Activated CD8-positive, alpha-beta memory T cell treated with anti-CD3 and anti-CD28 coated beads for 48 hours (primary cell): ENCODE data around the gene EIF2B5.

Source experiments
- DNase-seq, 3 experiments: peaks; one replicate each; pipeline ENCODE4 v3.0.0-alpha.2; 2020; ENCODE audit warnings: low read depth in 2 of 3, low spot score in 2 of 3

Gene EIF2B5

DNA sequence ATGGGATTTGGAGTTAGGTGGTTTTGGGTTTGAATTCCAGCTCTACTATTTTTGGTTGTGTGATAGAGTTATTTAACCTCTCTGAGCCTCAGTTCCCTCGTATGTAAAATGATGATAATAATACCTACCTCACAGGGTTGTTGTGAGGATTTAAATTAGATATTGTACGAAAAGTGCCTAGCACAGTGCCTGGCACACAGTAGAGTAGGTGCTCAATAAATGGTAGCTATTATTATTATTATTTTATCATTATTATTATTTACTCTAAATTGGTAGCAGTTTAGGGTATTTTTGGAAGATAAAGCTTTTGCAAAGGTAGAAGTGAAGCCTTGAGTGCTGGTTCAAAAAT, 38.2 kb downstream of the EIF2B5 start:
- DNase-seq, result no peak

DNA sequence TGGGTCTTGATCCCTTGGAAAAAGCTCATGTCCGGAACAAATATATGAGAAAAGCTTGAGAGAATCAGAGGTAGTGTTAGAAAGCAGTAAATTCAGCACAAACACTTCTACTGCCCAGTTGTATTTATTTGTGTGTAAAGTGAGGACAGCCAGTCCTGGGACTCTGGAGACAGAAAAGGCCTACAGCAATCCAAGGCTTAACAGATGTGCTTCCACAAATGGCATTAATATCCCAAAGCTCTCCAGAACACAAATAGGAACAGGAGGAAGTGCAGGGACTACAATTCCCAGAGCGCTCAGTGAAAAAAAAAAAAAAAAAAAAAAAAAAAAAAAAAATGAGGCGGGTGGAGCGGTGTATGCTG, 39.1 kb downstream of the EIF2B5 start:
- no peak for DNase-seq

DNA sequence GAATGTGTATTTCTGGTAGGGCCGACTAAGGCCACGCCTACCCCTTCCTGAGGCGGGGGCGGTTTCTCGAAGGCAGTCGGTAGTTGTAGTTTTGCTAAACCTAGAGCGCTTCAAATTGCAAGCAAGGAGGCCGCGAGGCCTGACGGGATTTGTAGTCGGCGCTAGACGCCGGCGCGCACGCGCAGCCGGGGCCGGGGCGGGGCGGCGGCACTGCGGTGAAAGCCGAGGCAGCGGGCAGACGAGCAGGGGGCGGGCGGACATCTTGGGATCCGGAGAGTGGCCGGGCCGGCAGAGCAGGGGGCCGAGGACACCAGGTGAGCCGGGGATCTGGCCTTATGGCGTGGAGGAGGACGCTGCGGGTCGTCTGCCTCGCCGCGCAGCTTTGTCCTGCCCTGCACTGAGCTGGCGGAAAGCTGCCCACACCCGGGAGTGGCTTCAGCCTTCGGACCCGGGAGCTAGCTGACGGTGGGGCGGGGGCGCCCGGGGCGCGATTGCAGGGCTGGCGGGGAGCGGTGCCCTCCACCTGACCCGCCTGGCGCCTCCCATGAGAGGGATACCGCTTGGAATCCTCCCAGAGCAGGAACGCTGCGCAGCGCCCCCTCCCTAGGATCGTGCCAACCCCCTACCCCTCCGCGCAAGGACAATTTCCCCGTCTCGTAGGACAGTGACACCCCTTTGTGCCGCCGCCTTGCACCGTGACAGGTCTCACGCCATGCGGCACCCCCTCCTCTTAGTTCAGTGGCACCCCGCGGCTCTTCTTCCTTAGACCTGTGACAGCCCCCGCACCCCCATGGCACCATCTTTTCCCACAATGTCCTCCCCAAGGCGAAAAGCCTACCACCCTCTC, 39.7 kb downstream of the EIF2B5 start, which contains the start of gene AP2M1:
AP2M1 (plus strand) TSS at position 210 of the 847 bp plus-strand sequence. CDS start 2,139 bp downstream, outside the sequence.
- peak; percentile 84 to 97 (median 88) for DNase-seq

DNA sequence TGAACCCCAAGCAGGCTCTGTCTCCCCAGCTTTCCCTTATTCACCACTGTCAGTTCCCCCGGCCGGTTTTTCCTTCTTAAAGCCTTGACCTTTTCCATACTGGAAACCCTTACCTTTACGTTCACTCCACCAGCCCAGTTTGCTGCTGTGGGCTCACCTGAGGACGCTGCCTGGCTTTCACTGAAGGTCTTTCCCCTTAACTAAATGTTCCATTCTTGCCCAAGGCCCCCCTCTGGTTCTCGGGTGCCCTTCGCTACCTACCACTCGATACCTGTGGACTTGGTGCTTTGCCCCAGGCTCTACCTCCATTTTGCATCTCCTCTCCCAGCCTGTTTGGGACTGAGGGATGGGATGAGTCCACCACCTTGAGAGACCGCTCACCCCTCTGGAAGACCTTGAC, 40.3 kb downstream of the EIF2B5 start:
- no peak for DNase-seq

GRCh38 chr3:184175981-184176376, 40.8 kb downstream of the EIF2B5 start:
- DNase-seq, result no peak

GRCh38 chr3:184176377-184177330, 41.5 kb downstream of the EIF2B5 start:
- no peak for DNase-seq

- no peak for DNase-seq
These were observed 42.2 kb downstream of the EIF2B5 start for GRCh38 chr3:184177331-184177731.

DNA sequence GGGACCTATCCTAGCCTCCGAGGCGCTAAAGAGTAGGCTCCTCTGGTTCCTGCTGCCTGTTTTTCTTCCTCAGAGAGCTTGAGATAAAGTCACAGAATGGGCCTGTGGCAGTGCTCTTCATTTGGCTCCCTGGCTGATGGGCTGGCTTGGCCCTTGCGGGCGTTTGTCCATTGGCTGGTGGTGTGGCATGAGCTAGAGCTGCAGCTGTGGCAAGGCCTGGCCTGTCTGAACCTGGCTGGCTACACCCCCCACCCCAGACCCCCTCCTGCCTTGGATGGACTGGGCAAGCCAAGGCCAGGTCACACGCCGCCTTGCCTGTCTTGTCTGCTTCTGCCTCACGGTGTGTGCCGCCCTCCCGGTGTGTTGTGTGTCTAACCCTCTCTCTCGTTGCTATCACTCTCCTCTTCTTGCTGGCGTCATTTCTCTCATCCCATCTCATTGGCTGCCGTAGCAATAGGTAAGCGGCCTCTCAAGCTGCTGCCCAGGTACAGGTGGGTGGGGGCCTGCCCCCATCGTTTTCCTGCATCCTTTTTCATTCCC, 42.7 kb downstream of the EIF2B5 start:
- no peak for DNase-seq

DNA sequence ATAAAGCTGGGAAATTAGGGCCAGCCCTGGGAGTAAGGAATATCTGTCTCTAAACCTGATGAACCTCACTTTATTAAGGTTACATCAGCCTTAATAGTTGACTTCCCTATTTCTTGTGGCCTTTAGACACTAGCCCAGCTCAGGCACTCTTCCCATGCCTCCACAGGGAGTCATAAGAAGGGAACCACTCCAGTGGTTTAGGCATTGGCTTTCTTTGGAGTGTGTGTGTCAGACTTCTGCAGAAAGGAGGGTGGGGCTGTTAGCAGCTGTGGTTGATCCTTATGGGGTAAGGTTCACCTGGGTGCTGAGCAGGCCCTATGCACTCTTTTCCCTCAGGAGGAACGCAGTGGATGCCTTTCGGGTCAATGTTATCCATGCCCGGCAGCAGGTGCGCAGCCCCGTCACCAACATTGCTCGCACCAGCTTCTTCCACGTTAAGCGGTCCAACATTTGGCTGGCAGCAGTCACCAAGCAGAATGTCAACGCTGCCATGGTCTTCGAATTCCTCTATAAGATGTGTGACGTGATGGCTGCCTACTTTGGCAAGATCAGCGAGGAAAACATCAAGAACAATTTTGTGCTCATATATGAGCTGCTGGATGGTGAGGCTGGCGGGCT, 43.5 kb downstream of the EIF2B5 start:
- DNase-seq, result no peak

- DNase-seq, result no peak
These were observed 45.0 kb downstream of the EIF2B5 start for GRCh38 chr3:184180165-184180564.

- DNase-seq, result no peak
These were observed 46.4 kb downstream of the EIF2B5 start for GRCh38 chr3:184181596-184181995.

DNA sequence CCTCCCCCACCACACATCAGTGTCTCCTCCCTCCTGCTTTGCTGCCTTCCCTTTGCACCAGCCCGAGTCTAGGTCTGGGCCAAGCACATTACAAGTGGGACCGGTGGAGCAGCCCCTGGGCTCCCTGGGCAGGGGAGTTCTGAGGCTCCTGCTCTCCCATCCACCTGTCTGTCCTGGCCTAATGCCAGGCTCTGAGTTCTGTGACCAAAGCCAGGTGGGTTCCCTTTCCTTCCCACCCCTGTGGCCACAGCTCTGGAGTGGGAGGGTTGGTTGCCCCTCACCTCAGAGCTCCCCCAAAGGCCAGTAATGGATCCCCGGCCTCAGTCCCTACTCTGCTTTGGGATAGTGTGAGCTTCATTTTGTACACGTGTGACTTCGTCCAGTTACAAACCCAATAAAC, 48.5 kb downstream of the EIF2B5 start:
- no peak for DNase-seq

DNA sequence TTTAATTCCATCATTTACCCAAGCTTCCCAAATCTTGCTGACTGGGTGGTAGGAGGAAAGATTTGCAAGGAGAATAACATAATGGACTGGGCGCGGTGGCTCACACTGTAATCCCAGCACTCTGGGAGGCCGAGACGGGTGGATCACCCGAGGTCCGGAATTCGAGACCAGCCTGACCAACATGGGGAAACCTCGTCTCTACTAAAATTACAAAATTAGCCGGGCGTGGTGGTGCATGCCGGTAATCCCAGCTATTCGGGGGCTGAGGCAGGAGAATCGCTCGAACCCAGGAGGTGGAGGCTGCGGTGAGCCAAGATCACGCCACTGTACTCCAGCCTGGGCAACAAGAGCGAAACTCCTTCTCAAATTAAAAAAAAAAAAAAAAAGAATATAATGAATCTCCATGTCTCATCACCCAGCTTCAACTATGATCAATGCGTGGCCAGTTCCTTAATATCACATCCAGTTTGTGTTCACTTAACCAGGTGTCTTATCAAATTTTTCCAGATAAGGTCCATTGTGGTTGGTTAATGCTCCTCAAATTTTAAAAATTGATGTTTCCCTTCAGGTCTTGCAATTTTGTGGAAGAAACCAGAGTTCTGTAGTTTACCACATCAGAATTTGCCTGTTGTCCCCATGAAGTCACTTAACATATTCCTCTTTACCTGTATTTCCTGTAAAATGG, 49.5 kb downstream of the EIF2B5 start:
- no peak for DNase-seq

- DNase-seq, result peak; percentile 95 to 100 (median 96)
These were observed 50.5 kb downstream of the EIF2B5 start for GRCh38 chr3:184185461-184186183.

- DNase-seq, result no peak
These were observed 51.2 kb downstream of the EIF2B5 start, which contains the start of gene ABCF3 for GRCh38 chr3:184186184-184186901. Gene ABCF3, plus strand, starts transcription at chr3:184186199. Its CDS starts 9 bp downstream, at chr3:184186208.

GRCh38 chr3:184186902-184187207, 51.7 kb downstream of the EIF2B5 start:
- DNase-seq, result no peak

DNA sequence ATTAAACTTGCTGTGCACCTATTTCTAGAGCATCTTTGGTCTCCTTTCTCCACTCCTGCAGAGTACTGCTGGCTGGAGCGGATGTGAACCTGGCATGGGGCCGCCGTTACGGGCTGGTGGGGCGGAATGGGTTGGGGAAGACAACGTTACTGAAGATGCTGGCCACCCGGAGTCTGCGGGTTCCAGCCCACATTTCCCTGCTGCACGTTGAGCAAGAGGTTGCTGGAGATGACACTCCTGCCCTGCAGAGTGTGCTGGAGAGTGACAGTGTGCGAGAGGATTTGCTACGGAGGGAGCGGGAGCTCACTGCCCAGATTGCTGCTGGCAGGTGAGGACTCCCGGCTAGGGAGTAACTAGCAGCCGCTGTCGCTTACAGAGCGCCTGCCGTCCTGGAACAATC, 52.9 kb downstream of the EIF2B5 start:
- DNase-seq, result no peak

- no peak for DNase-seq
These were observed 54.3 kb downstream of the EIF2B5 start for GRCh38 chr3:184189421-184189820.

DNA sequence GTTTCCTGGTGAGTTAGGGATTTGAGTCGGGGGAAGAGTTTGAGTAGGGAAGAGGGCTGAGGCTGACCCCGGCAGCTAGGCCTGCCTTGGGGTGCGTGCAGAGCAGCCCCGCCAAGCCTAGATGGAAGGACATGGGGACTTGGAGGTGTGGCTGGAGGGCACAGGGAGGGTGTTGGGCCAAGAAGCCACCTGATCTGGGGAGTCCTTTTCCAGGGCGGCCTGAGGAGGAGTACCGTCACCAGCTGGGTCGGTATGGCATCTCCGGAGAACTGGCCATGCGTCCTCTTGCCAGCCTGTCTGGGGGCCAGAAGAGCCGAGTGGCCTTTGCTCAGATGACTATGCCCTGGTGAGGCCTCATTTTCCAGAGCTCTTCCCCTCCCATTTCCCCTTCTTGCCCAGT, 57.7 kb downstream of the EIF2B5 start:
- no peak for DNase-seq
